Myocyte (in vitro differentiated cells): ENCODE results near the gene CCDC160. TPM values are rescaled to one million over a fixed set of nuclear protein-coding genes. Genes with fewer than 3 reads are reported as not detected.
"Not testable (repeated sequence)": the region's sequence is repeated elsewhere in the genome, so short reads cannot be mapped to it uniquely, and the experiment has no call there.

Experiments used
- DNase-seq: peaks from one replicate; pipeline ENCODE4 v3.0.0-alpha.2; 2012; ENCODE audit warnings: low read depth
- polyA plus RNA-seq: library from polyadenylated mRNA; unstranded; fragments of >200 nt; gene quantifications from one replicate; pipeline ENCODE4 v1.2.1, GENCODE V29; 2012; ENCODE audit warnings: missing spikeins
- total RNA-seq: library from RNA; depleted of rRNA; stranded (reverse); fragments of >200 nt; gene quantifications from 2 replicates; pipeline ENCODE4 v1.2.3, GENCODE V29; 2014

The CCDC160 gene
- 0.75 and 1.4 TPM in 2 replicates for total RNA-seq
- 0.05 TPM for polyA plus RNA-seq

GRCh38 chrX:134236626-134237614 is at the start of gene CCDC160:
TSS of gene CCDC160 (plus strand) at chrX:134237182. CDS start at chrX:134244801, 7,619 bp downstream.
- DNase-seq = peak; percentile 29

- DNase-seq = no peak
Measured at GRCh38 chrX:134191281-134191680, 45.7 kb upstream of the CCDC160 start.

GRCh38 chrX:134194915-134195314 is 42.1 kb upstream of the CCDC160 start:
- DNase-seq = no peak

GRCh38 chrX:134202561-134202960 is 34.4 kb upstream of the CCDC160 start:
- no peak for DNase-seq

GRCh38 chrX:134206221-134206620 is 30.8 kb upstream of the CCDC160 start:
- DNase-seq = no peak

GRCh38 chrX:134210465-134210864 is 26.5 kb upstream of the CCDC160 start:
- DNase-seq = no peak

GRCh38 chrX:134235236-134235635 is 1.7 kb upstream of the CCDC160 start:
- DNase-seq = no peak

GRCh38 chrX:134238144-134238543 is 1.2 kb downstream of the CCDC160 start:
- not testable (repeated sequence) for DNase-seq

- DNase-seq = no peak
Measured at GRCh38 chrX:134239016-134239415, 2.0 kb downstream of the CCDC160 start.

GRCh38 chrX:134240209-134240608 is 3.2 kb downstream of the CCDC160 start:
- no peak for DNase-seq

GRCh38 chrX:134241960-134242619 is 5.1 kb downstream of the CCDC160 start:
- DNase-seq = no peak

GRCh38 chrX:134244043-134244442 is 7.1 kb downstream of the CCDC160 start:
- DNase-seq = peak; percentile 2

- DNase-seq = peak; percentile 12
Measured at GRCh38 chrX:134246282-134246681, 9.3 kb downstream of the CCDC160 start.

- no peak for DNase-seq
Measured at GRCh38 chrX:134247492-134247891, 10.5 kb downstream of the CCDC160 start.

GRCh38 chrX:134249241-134249640 is 12.3 kb downstream of the CCDC160 start:
- no peak for DNase-seq

- no peak for DNase-seq
Measured at GRCh38 chrX:134251241-134251640, 14.3 kb downstream of the CCDC160 start.

GRCh38 chrX:134254511-134254910 is 17.5 kb downstream of the CCDC160 start:
- no peak for DNase-seq

- no peak for DNase-seq
Measured at GRCh38 chrX:134255555-134255954, 18.6 kb downstream of the CCDC160 start.

GRCh38 chrX:134256684-134257083 is 19.7 kb downstream of the CCDC160 start:
- no peak for DNase-seq

GRCh38 chrX:134258202-134258601 is 21.2 kb downstream of the CCDC160 start:
- no peak for DNase-seq

GRCh38 chrX:134285934-134286333 is 49.0 kb downstream of the CCDC160 start:
- DNase-seq = not testable (repeated sequence)

GRCh38 chrX:134287346-134287745 is 50.4 kb downstream of the CCDC160 start:
- peak; percentile 2 for DNase-seq
